Measurements from ENCODE around the gene MN1.

Gene MN1

GRCh38 chr22:27768027-27768653 lies 33.4 kb downstream of the MN1 start:
- in situ Hi-C loops (cut with HindIII; ENCODE audit: low sequenced_read_pairs): no loop called here

- in situ Hi-C loops (cut with HindIII; ENCODE audit: low sequenced_read_pairs): no loop called here
Observed at GRCh38 chr22:27766679-27767078, 34.9 kb downstream of the MN1 start.

- in situ Hi-C loops (cut with HindIII; ENCODE audit: low sequenced_read_pairs): no loop called here
Observed at GRCh38 chr22:27765706-27766291, 35.8 kb downstream of the MN1 start.

GRCh38 chr22:27764722-27765236 lies 36.8 kb downstream of the MN1 start:
- in situ Hi-C loops (cut with HindIII; ENCODE audit: low sequenced_read_pairs): no loop called here

- in situ Hi-C loops (cut with HindIII; ENCODE audit: low sequenced_read_pairs): no loop called here
Observed at GRCh38 chr22:27761665-27762064, 39.9 kb downstream of the MN1 start.

- in situ Hi-C loops (cut with HindIII; ENCODE audit: low sequenced_read_pairs): no loop called here
Observed at GRCh38 chr22:27761000-27761399, 40.6 kb downstream of the MN1 start.

GRCh38 chr22:27760474-27760873 lies 41.1 kb downstream of the MN1 start:
- in situ Hi-C loops (cut with HindIII; ENCODE audit: low sequenced_read_pairs): no loop called here

GRCh38 chr22:27757928-27758525 lies 43.5 kb downstream of the MN1 start:
- in situ Hi-C loops (cut with HindIII; ENCODE audit: low sequenced_read_pairs): no loop called here

GRCh38 chr22:27756212-27756660 lies 45.3 kb downstream of the MN1 start:
- in situ Hi-C loops (cut with HindIII; ENCODE audit: low sequenced_read_pairs): no loop called here

GRCh38 chr22:27755521-27756211 lies 45.9 kb downstream of the MN1 start:
- in situ Hi-C loops (cut with HindIII; ENCODE audit: low sequenced_read_pairs): no loop called here

GRCh38 chr22:27754888-27755480 lies 46.6 kb downstream of the MN1 start:
- in situ Hi-C loops (cut with HindIII; ENCODE audit: low sequenced_read_pairs): no loop called here

GRCh38 chr22:27754247-27754887 lies 47.2 kb downstream of the MN1 start:
- in situ Hi-C loops (cut with HindIII; ENCODE audit: low sequenced_read_pairs): no loop called here

GRCh38 chr22:27752771-27753170 lies 48.8 kb downstream of the MN1 start:
- in situ Hi-C loops (cut with HindIII; ENCODE audit: low sequenced_read_pairs): no loop called here

GRCh38 chr22:27752141-27752540 lies 49.4 kb downstream of the MN1 start:
- in situ Hi-C loops (cut with HindIII; ENCODE audit: low sequenced_read_pairs): no loop called here

GRCh38 chr22:27751277-27752070 lies 50.1 kb downstream of the MN1 start:
- in situ Hi-C loops (cut with HindIII; ENCODE audit: low sequenced_read_pairs): no loop called here

GRCh38 chr22:27750584-27751265 lies 50.8 kb downstream of the MN1 start:
- in situ Hi-C loops (cut with HindIII; ENCODE audit: low sequenced_read_pairs): no loop called here

- in situ Hi-C loops (cut with HindIII; ENCODE audit: low sequenced_read_pairs): no loop called here
Observed at GRCh38 chr22:27749597-27750225, 51.8 kb downstream of the MN1 start.

GRCh38 chr22:27748751-27749191 lies 52.8 kb downstream of the MN1 start:
- in situ Hi-C loops (cut with HindIII; ENCODE audit: low sequenced_read_pairs): no loop called here

GRCh38 chr22:27748349-27748748 lies 53.2 kb downstream of the MN1 start:
- in situ Hi-C loops (cut with HindIII; ENCODE audit: low sequenced_read_pairs): no loop called here
